ENCODE results near the gene TECPR2.
"Not testable (repeated sequence)": the region's sequence is repeated elsewhere in the genome, so short reads cannot be mapped to it uniquely, and the experiment has no call there.

The TECPR2 gene

DNA sequence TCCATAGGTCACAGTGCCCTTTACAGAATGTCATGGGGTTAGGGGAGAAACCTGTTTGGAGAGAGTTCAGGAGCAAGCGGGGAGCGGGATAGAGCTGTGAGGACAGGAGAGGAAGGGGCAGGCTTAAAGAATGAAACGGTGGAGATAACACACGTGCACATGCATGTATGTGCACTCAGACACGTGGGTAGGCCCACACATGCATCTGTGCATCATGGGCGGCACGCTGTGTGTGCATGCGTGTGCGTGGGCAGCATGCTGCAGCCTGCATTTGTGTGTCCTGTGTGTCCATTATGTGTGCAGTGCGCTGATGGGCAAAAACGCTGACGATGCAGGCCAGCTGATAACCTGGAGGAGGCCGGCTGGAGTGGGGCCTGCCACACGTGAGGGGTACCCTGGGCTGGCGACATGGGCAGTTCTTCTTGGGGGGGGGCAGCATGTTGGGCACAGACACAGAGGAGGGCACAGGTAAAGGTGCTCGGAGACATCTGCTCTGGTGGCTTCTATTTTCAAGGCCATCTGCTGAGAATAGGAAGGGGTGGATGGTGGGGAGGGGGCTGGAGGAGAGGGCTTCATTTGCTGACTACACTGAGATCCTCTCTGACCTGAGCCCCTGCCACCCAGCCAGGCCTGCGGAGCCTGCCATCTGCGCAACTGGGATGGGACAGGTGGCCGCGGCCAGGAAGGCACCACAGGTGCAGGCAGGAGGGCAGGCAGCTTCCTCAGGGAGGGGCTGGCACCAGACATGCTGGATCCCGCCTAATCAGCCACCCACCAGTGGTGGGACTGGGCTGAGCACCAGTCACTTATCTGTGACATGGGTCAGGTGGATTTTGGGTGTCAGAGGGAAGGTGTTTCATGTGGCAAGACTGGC is 151.4 kb downstream of the TECPR2 start:
- no peak for DNase-seq

DNA sequence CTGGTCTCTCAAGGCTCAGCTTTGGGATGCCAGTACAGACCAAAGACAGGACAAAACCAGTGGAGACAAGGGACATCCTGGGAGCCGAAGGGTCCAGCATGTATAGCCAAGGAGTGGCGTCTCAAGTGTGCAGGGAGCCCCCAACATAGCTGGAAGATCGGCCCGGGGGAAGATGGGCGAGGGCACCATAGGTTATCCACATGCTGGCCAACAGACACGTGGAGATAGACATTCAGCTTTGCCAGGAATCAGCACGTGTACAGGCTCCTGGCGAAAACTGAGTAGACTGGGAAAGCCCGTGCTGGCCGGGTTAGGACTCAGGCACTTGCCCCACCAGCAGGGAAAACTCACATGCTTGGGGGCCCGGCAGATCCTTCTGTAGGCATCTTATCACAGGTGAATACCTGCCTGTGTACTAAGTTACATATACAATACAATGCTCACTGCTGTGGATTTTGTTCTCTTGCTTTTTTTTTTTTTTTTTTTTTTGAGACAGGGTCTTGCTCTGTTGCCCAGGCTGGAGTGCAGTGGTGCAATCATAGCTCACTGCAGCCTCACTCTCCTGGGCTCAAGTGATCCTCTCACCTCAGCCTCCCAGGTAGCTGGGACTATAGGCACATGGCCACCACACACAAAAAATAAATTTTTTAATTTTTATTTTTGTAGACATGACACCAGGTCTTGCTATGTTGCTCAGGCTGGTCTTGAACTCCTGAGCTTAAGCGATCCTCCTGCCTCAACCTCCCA is 152.4 kb downstream of the TECPR2 start:
- no peak for DNase-seq

DNA sequence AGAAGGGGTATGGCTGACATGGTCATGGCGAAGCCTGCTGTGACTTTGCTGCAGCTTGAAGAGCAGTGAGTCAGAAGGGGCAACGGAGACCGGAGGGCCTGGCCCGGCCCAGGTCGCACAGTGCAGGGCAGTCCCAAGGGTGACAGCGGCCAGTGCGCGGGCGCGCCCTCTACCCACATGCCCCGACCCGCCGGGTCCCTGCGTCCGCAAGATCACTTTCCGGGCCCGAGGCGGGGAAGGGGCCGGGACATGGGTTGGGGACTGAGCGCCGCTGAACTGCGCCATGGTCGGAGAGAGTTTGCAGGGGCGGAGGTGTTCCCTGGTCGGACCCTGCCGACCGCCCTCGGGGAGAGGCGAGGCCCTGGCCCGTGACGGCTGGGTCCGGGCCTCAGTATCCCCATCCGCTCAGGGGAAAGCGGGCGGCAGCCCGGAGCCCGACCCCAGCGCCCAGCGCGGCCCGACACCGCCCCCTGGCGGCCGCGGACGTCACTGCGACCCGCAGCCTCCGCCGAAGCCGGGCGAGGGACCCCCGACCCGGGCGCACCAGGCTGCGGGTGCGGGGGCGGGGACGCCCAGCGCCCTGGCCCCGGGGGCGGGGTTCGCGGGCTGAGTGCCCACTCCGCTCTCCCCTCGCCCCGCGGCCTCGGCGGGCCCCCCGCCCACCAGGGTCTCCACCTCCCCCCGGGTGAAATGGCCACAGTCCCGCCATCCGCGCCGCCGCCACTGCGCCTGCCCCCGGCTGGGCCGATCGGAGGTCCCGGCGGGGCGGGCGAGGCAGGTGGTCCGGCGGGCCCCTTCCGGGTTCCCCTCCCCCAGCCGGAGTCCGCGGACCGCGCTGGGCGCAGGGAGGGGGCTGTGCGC is 154.0 kb downstream of the TECPR2 start:
- DNase-seq, result peak; percentile 25

DNA sequence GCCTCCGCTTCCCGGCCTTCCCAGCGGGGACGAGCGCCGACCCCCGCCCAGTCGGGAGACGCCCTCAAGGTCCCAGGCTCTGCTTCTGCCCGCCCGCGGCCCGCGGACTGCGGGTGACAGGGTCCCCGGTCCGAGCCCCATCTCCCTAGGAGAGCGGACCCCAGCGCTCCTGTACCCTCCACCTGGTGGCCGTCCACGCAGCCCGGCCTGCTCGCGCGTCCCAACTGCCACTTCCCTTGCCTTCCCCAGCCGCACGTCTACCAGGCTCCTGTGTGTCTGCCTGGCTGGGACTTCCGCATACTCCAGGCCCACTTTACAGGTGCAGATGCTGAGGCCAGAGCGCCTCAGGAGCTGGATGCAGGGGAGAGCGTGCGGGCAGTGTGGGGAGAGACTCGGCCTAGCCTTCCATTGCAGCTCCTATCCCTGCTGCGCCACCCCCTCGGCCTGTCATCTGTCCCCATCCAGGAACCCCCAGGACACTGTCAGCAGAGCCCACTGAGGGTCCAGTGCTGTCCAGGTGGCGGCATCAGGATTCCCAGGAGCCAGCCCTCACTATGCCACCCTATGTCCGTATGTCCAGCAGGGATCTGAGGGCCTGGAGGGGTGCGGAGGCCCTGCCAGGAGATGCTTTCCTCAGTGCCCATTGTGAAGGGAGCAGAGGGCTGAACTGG is 154.8 kb downstream of the TECPR2 start:
- no peak for DNase-seq

DNA sequence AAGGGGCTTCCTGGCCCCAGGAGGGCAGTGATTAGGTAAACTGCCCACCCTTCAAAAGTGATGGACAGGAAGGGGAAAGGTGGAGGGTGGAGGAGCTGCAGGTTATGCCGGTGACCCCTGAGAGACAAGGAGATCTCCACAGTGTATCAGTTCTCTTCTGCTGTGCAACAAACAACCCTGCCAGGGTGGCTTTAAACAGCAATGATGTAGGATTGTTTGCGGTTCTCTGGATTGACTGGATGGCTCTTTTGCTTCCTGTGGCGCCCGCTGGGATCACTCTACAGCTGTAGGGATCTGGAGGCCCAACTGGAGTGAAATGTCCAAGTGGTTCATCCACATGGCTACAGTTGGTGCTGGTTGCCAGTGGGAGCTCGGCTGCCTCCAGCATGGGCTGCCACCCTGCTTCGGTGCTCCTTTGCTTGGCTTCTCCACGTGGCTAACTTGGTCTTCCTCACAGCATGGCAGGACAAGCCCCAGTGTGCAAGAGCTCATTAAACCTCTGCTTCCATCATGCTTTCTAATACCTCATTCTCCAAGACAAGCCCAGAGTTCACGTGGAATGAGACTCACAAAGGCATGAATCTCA is 155.4 kb downstream of the TECPR2 start:
- DNase-seq, result no peak

DNA sequence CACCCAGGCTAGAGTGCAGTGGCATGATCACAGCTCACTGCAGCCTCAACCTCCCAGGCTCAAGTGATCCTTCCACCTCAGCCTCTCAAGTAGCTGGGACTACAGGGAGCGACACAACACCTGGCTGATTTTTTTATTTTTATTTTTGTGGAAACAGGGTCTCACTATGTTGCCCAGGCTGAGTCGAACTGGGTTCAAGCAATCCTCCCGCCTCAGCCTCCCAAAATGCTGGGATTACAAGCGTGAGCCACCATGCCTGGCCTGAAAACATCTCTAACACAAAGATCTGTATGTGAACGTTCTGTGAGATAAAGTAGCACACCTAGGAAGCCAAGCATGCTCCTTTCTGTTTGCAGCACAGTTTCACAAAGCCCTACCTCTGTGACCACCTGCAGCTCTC is 157.0 kb downstream of the TECPR2 start:
- DNase-seq, result not testable (repeated sequence)

DNA sequence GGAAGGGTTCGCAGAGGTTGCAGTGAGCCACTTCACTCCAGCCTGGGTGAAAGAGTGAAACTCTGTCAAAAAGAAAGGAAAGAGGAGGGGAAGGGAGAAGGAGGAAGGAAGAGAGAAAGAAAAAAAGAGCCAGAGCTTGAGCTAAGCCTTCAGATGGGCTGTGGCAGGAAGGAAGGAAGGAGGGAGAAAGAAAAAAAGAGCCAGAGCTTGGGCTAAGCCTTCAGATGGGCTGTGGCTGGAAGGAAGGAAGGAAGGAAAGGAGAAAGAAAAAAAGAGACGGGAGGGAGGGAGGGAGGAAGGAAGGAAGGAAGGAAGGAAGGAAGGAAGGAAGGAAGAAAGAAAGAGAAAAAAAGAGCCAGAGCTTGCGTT is 160.4 kb downstream of the TECPR2 start:
- DNase-seq, result no peak

DNA sequence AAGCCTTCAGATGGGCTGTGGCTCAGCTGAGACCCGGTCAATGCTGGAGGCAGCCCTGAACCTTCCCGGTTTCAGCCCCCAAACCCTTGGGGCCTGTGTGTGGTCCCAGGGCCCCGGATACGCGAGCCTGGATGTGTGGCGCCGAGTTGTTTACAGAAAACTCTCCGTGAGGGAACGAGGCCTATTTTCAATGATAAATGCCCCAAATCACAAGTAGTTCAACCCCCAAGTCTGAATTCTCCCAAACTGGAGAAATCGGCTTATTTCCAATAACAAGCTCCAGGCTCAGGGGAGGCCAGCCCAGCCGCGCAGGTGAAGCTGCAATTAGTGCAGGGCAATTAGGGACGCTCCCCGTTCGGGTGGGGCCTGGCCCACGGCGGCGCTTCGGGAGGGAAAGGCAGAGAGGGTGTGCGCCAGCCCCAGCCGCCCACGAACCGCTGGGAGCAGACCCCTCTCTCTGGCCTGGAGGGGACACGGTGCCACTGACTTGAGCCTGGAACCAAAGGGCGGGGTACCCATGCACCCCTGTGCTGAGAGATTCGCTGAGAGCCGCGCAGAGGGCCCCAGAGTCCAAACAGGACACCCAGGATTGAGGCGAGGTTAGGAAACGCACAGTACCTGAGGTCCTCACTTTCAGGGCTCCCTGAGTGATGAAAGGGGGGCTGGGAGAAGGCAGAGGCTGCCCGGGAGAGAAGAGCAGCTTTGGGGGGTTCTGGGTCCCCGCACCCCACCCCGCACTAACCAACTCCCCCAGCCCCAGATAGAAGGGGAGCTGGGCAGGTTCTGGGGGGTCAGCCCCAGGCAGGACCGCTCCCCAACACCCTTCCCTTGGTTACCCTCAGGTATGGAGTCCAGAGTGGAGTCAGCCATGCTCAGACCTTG is 161.1 kb downstream of the TECPR2 start:
- no peak for DNase-seq

DNA sequence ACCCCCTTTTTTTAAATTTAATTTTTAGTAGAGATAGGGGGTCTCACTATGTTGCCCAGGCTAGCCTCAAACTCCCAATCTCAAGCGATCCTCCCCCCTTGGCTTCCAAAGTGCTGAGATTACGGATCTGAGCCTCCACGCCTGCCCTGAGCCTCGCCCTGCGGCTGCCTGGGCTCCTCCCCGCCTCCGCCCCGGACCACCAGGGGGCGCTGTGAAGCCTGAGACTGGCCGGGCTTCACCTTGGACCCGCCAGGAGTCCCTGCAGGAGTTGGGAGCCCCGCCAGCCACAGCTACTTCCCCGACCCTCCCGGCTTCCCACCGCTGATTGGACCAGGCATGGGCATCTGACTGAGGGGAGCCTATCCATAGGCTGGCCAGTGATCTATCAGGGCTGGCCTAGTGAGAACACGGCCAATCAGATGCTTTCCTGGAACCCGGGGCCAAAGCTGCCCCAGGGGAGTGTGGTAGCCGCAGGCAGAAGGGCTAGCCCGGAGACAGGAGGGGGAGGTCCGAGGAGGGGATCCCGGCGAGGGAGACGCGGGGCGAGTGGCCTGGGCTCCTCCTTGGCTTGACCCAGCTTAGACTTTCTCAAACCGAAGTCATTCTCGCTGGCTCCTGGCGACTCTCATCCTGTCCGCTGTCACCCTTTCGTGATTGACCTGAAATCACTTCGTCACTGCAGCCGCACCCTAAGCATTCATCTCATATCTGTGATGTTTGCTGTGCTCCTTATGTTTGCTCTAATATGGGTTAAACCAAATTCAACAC is 161.9 kb downstream of the TECPR2 start:
- peak; percentile 93 for DNase-seq

DNA sequence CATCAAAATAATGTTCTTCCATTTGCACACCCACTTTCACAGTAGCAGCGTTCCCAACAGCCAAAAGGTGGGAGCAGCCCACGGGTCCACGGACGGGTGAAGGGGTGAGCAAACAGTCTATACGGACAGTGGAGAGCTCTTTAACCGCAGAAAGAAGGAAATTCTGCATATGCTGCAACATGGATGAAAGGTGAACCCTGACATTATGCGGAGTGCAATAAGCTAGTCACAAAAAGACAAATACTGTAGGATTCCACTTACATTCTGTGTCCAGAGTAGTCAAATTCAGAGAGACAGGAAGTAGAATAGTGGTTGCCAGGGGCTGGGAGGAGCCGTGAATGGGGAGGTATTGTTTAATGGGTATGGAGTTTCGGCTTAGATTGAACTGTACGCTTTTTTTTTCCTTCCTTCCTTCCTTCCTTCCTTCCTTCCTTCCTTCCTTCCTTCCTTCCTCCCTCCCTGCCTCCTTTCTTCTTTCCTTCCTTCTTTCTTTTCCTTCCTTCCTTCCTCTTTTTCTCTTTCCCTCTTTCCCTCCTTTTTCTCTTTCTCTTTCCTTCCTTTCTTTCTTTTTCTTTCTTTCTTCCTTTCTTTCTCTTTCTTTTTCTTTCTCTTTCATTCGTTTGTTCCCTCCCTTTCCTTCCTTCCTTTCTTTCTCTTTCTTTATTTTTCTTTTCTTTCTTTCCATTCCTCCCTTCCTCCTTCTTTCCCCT is 162.6 kb downstream of the TECPR2 start:
- DNase-seq, result peak; percentile 39

DNA sequence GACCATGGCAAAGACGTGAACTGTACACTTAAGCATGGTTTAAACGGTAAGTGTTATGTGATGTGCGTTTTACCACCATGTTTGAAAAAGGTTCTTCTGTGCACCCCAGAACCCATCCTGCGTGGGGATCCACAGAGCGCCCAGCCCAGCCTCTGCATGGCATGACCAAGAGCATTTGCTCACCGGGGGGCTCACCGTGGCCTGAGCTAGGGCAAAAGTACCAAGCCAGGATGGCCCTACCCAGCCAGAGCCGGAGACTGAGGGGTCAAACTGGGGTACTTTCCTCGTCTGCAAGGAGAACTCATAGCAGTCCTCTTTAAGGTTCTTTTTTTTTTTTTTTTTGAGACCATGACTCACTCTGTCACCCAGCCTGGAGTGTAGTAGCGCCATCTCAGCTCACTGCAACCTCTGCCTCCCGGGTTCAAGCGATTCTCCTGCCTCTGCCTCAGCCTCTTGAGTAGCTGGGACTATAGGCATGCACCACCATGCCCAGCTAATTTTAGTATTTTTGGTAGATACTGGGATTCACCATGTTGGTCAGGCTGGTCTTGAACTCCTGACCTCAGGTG is 163.3 kb downstream of the TECPR2 start:
- no peak for DNase-seq

DNA sequence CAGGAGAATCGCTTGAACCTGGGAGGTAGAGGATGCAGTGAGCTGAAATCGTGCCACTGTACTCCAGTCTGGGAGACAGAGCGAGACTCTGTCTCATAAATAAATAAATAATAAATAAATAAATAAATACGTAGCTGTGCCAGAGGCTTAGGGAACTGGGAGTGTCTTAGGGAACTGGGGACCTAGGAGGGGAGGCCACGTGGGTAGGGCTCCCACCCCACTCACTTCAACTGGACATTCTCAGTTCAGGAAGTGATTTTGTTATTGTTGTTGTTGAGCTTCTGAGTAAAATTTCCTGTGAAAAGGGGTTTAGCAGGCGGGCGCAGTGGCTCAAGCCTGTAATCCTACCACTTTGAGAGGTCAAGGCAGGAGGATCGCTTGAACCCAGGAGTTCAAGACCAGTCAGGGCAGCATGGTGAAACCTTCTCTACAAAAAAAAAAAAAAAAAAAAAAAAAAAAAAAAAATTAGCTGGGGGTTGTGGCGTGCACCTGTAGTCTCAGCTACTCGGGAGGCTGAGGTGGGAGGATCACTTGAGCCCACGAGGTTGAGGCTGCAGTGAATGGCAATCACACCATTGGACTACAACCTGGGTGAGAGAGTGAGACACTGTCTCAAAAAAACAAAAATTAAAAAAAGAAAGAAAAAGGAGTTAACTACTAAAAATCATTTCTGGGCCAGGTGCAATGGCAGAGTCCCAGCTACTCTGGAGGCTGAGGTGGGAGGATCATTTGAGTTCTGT is 165.9 kb downstream of the TECPR2 start:
- no peak for DNase-seq

DNA sequence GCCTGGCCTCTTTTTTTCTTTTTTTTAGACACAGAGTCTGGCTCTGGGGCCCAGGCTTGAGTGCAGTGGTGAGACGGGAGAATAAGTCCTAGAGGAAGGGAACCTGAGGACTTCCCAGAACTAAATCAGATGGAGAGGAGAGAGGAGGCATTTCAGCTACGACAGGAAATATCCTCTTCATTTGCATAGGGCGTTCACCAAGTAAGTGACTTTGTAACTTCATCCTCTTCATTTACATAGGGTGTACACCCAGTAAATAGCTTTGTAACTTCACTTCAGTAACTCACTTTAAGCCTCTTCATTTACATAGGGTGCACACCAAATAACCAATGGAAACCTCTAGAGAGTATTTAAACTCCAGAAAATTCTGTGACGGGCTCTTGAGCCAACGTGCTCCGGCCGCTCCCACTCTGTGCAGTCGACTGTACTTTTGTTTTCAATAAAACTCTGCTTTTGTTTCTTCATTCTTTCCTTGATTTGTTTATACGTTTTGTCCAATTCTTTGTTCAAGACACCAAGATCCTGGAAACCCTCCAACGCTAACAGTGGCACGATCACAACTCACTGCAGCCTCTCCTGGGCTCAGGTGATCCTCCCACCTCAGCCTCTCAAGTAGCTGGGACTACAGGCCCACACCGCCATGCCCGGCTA is 168.2 kb downstream of the TECPR2 start:
- peak; percentile 23 for DNase-seq

DNA sequence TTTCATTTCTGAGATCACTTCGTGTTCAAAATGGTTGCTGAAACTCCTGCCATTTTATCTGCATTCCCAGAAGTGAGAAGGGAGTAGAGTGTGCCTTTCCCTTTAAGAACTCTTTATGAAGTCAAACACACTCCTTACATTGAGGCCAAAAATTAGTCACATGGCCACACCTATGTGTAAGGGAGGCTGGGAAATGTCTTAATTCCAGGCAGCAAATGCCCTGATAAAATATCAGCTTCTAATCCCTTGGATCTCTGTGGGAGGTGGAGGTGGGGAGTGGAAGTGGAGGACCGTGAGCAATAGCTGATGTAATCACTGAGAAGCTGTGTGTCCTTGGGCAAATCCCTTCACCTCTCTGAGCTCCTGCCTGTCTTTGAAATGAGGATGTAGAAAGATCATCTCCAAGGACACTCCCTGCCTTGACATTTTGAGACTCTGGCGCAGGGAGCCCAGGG is 169.5 kb downstream of the TECPR2 start:
- DNase-seq, result no peak

DNA sequence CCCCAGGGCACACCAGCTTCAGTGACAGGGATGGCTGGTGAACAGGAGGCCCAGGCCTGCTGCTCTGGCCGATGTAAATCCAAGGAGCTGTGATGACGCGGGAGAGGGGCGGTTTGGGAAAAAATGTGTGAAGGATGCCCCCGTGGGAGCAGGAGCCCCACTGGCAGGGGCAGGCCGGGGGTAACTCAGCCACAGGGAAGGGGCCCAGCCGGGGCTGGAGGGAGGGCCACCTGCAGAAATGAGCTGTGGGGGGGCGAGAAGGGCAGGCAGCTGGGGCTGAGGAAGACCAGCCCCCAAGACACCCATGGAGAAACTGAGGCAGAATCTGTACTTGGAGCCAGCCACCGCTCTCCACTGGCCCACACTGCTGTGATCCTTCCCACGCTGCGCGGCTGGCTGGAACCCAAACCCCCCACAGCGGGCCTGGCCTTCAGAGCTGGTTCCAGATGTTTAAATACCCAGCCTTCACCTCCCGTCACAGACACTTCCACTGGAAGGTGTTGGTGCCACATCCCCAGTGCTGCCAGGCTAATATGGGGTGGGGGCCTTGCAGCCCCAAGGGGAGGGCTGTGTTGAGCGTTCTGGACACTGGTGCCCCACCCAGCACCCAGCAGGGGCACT is 175.3 kb downstream of the TECPR2 start:
- no peak for DNase-seq

DNA sequence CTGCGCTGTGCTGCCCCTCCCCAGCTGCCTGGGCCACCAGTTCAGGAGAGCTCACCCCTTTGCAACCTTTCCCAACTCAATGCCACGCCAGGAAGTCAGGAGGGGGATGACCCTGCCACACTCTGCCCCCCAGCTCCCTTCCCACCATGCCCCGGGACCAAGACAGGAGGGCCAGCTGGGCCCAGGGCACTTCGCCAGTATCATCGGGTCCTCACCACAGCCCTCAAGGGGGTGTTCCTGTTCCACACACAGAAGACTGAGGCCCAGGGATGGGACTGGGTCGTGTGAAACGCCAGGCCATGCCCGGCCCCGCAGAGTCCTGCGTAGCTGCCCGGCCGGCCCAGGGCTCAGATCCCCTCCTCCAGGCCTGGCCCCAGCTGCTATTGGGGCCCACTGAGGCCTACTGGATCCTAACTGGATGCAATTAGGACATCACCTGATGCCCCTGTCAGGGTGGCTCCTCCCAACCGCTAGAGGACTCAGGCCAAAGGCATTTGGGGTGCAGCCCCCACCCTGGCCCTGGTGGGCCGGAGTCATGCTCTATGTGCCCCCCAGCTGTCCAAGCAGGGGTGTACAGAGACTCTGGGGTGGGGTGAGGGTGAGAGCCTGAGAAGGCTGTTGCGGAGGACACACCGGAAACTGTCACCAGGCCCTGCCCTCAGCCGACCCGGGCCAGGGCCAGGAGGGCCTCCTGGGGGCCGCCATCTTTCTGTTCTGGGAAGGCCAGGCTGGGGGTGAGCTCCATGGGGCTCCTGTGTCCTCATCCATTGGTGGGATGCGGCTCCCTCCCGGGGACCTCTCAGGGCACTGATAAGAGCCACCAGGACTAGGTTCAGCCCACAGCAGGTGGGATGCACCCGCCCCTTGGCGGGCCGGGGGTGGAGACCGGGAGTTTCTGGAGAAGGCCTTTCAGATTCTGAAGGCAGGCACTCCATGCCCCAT is 176.1 kb downstream of the TECPR2 start:
- DNase-seq, result no peak

Measured in CD4-positive, alpha-beta T cell treated with Interleukin-4 for 4 hours (primary cell).